MM.1S (cell line): ENCODE data around the gene OR1I1.
"Not testable (repeated sequence)": the region's sequence is repeated elsewhere in the genome, so short reads cannot be mapped to it uniquely, and the experiment has no call there.

Experiments used
- DNase-seq: peaks from one replicate; pipeline ENCODE4 v3.0.0-alpha.2; 2015
- H2AFZ ChIP-seq: fragments of 300-600 bp; sonication (generic); 2 replicates; pipeline ENCODE4 v1.6.0; 2016; ENCODE audit warnings: antibody characterized with exemption, low read length
- H3F3A ChIP-seq: fragments of 300-600 bp; sonication (generic); 2 replicates; pipeline ENCODE4 v1.6.1; 2016; ENCODE audit warnings: mild to moderate bottlenecking, antibody characterized with exemption, low read length, moderate library complexity, mixed read lengths; ENCODE audit not compliant: insufficient read depth
- H3K27ac ChIP-seq: fragments of 300-600 bp; sonication (generic); 2 replicates; pipeline ENCODE4 v1.5.1; 2016; ENCODE audit warnings: mild to moderate bottlenecking, low read length
- H3K27me3 ChIP-seq: fragments of 300-600 bp; sonication (generic); replicated peaks from 2 replicates; pipeline ENCODE4 v1.6.0; 2016; ENCODE audit warnings: low read length; ENCODE audit not compliant: insufficient read depth
- H3K36me3 ChIP-seq: fragments of 300-600 bp; sonication (generic); replicated peaks from 2 replicates; pipeline ENCODE4 v1.6.1; 2016; ENCODE audit warnings: mild to moderate bottlenecking, low read length, mixed read lengths; ENCODE audit not compliant: insufficient read depth
- H3K4me1 ChIP-seq: fragments of 300-600 bp; sonication (generic); 2 replicates; pipeline ENCODE4 v1.6.1; 2016; ENCODE audit warnings: low read length, mixed read lengths
- H3K4me2 ChIP-seq: fragments of 300-600 bp; sonication (generic); 2 replicates; pipeline ENCODE4 v1.6.0; 2016; ENCODE audit warnings: low read depth, low read length
- H3K4me3 ChIP-seq: fragments of 300-600 bp; sonication (generic); 2 replicates; pipeline ENCODE4 v1.5.1; 2016; ENCODE audit warnings: low read length, mixed read lengths
- H3K79me2 ChIP-seq: fragments of 300-600 bp; sonication (generic); 2 replicates; pipeline ENCODE4 v1.6.1; 2016; ENCODE audit warnings: mixed run types, low read length, mixed read lengths
- H3K9ac ChIP-seq: fragments of 300-600 bp; sonication (generic); 2 replicates; pipeline ENCODE4 v1.6.1; 2016; ENCODE audit warnings: low read length, mixed read lengths
- H3K9me2 ChIP-seq: fragments of 300-600 bp; sonication (generic); replicated peaks from 2 replicates; pipeline ENCODE4 v1.6.1; 2016; ENCODE audit warnings: mild to moderate bottlenecking, low read length, mixed read lengths; ENCODE audit not compliant: insufficient read depth
- H3K9me3 ChIP-seq: fragments of 300-600 bp; sonication (generic); replicated peaks from 2 replicates; pipeline ENCODE4 v1.6.1; 2016; ENCODE audit warnings: mild to moderate bottlenecking, low read length, mixed read lengths; ENCODE audit not compliant: insufficient read depth
- H4K20me1 ChIP-seq: fragments of 300-600 bp; sonication (generic); 2 replicates; pipeline ENCODE4 v1.6.1; 2016; ENCODE audit warnings: mild to moderate bottlenecking, low read length, moderate library complexity, mixed read lengths; ENCODE audit not compliant: insufficient read depth
- CTCF ChIP-seq: fragments of 300-600 bp; sonication (generic); IDR thresholded peaks from 2 replicates; pipeline ENCODE4 v1.5.1; 2016; ENCODE audit warnings: antibody characterized with exemption, low read length, mixed read lengths
- EZH2 ChIP-seq: fragments of 300-600 bp; sonication (generic); optimal IDR thresholded peaks from 2 replicates; pipeline ENCODE3; 2017; ENCODE audit warnings: low read depth, mild to moderate bottlenecking, antibody characterized with exemption, low read length, mixed read lengths
- EZH2phosphoT487 ChIP-seq: fragments of 300-600 bp; sonication (generic); IDR thresholded peaks from 2 replicates; pipeline ENCODE4 v1.6.1; 2018; ENCODE audit warnings: antibody characterized with exemption, low read length

The OR1I1 gene

GRCh38 chr19:15072930-15073647 is 8.9 kb upstream of the OR1I1 start:
- H3K9me3 ChIP-seq, result no peaks in the 10 kb centered on the region
- H3K36me3 ChIP-seq, result no peaks in the 10 kb centered on the region
- no peak overlapping the region for H2AFZ ChIP-seq
- no peaks in the 10 kb centered on the region for H3K4me1 ChIP-seq
- H4K20me1 ChIP-seq, result no peaks in the 10 kb centered on the region
- no peak overlapping the region for H3K4me3 ChIP-seq
- H3K9ac ChIP-seq, result no peak overlapping the region
- TF ChIP-seq EZH2phosphoT487 (no peak), CTCF (no peak), EZH2 (no peak)
- H3K9me2 ChIP-seq, result no peaks in the 10 kb centered on the region
- peaks cover 80% of the 10 kb centered on the region for H3K27me3 ChIP-seq
- H3K27ac ChIP-seq, result no peak overlapping the region
- H3F3A ChIP-seq, result no peaks in the 10 kb centered on the region
- DNase-seq, result no peak
- H3K4me2 ChIP-seq, result no peak overlapping the region
- no peaks in the 10 kb centered on the region for H3K79me2 ChIP-seq

- Histone ChIP-seq H3K4me2 (no peak overlapping the region), H3K9me2 (no peaks in the 10 kb centered on the region), H3K36me3 (no peaks in the 10 kb centered on the region), H3K27ac (no peak overlapping the region), H2AFZ (no peak overlapping the region), H3K27me3 (peaks cover 77% of the 10 kb centered on the region), H3K9me3 (no peaks in the 10 kb centered on the region), H3K4me1 (no peaks in the 10 kb centered on the region), H3K79me2 (no peaks in the 10 kb centered on the region), H3K9ac (no peak overlapping the region), H3F3A (no peaks in the 10 kb centered on the region), H3K4me3 (no peak overlapping the region), H4K20me1 (no peaks in the 10 kb centered on the region)
- no peak for TF ChIP-seq EZH2phosphoT487
- no peak for TF ChIP-seq CTCF
- TF ChIP-seq EZH2, result no peak
- no peak for DNase-seq
These were observed 7.6 kb upstream of the OR1I1 start for GRCh38 chr19:15074371-15074770.

- H3K9ac ChIP-seq, result no peak overlapping the region
- H3K4me3 ChIP-seq, result no peak overlapping the region
- no peak overlapping the region for H3K4me2 ChIP-seq
- H3K4me1 ChIP-seq, result no peaks in the 10 kb centered on the region
- no peak for TF ChIP-seq EZH2
- TF ChIP-seq CTCF, result no peak
- no peak for TF ChIP-seq EZH2phosphoT487
- H3K27ac ChIP-seq, result no peak overlapping the region
- peaks cover 75% of the 10 kb centered on the region for H3K27me3 ChIP-seq
- no peaks in the 10 kb centered on the region for H3K9me2 ChIP-seq
- H3F3A ChIP-seq, result no peaks in the 10 kb centered on the region
- no peak for DNase-seq
- H3K36me3 ChIP-seq, result no peaks in the 10 kb centered on the region
- H4K20me1 ChIP-seq, result no peaks in the 10 kb centered on the region
- H3K9me3 ChIP-seq, result no peaks in the 10 kb centered on the region
- no peaks in the 10 kb centered on the region for H3K79me2 ChIP-seq
- H2AFZ ChIP-seq, result no peak overlapping the region
These were observed 6.2 kb upstream of the OR1I1 start for GRCh38 chr19:15075806-15076205.

GRCh38 chr19:15080002-15080401 is 2.0 kb upstream of the OR1I1 start:
- not testable (repeated sequence) for H3K9me2 ChIP-seq, H3K4me1 ChIP-seq, H3K79me2 ChIP-seq, H3K36me3 ChIP-seq, H3K9me3 ChIP-seq, H3K27ac ChIP-seq, H3K4me2 ChIP-seq, H3K9ac ChIP-seq, H3F3A ChIP-seq, H2AFZ ChIP-seq, H3K4me3 ChIP-seq, H4K20me1 ChIP-seq, DNase-seq
- peaks cover 75% of the 10 kb centered on the region for H3K27me3 ChIP-seq
